HepG2 (cell line): Measurements from ENCODE around the gene IL26. TPM values are rescaled to one million over a fixed set of nuclear protein-coding genes. Genes with fewer than 3 reads are reported as not detected.

Experiments used
- ATAC-seq: fragments of 200-7000 bp; cut with Tn5 transposase; 3 replicates; pipeline ENCODE4 v1.9.1; 2020; ENCODE audit warnings: mild to moderate bottlenecking, moderate library complexity
- BruUV-seq: library from RNA; stranded (reverse); fragments of 400-500 nt; replicated peaks from 2 replicates; lab custom pipeline; 2021; lab: Mats Ljungman, UMichigan
- CTCF ChIA-PET: fragments of 300-600 bp; formaldehyde crosslinking; extraction: SDS; loops from one replicate; lab custom pipeline; 2021; ENCODE audit warnings: low total read pairs, inconsistent platforms, low intra/inter-chr PET ratio; lab: Yijun Ruan, JAX
- POLR2A ChIA-PET: fragments of 350-600 bp; sonication (Branson Sonifier 250); formaldehyde crosslinking; loops from one replicate; lab custom pipeline; 2020; ENCODE audit warnings: antibody characterized with exemption, inconsistent platforms; lab: Yijun Ruan, JAX
- DNase-seq: peaks from one replicate; pipeline ENCODE4 v3.0.0-alpha.2; 2015; ENCODE audit warnings: low spot score
- FAIRE-seq: peaks from 3 replicates; lab custom pipeline; 2011; peaks lifted over from hg19 to GRCh38; lab: Jason Lieb, UNC
- H2AFZ ChIP-seq: one replicate; pipeline ENCODE4 v1.6.1; 2011; ENCODE audit warnings: low read length, inconsistent platforms
- H3K27ac ChIP-seq: fragments of 300-600 bp; 3 replicates; pipeline ENCODE4 v1.8.0; 2011; ENCODE audit warnings: mixed run types, mild to moderate bottlenecking, mixed read lengths, low read length, inconsistent platforms; ENCODE audit not compliant: insufficient read depth; ENCODE audit errors: extremely low read length
- H3K27me3 ChIP-seq, 2 experiments: fragments of 200-600 bp in 1 of 2; 2 replicates in 1 of 2; 3 replicates in 1 of 2; pipeline versions ENCODE4 v1.6.0 to v1.8.0; 2011; ENCODE audit warnings: low read length in 2 of 2, mild to moderate bottlenecking in 2 of 2, moderate library complexity in 2 of 2, inconsistent platforms in 1 of 2; ENCODE audit not compliant: insufficient read depth in 2 of 2, control insufficient read depth in 1 of 2
- H3K36me3 ChIP-seq, 2 experiments: fragments of 200-600 bp in 1 of 2; replicated peaks in 1 of 2; 2 replicates in 1 of 2; 3 replicates in 1 of 2; pipeline versions ENCODE4 v1.5.1 to v1.8.0; 2011; ENCODE audit warnings: low read length in 2 of 2, inconsistent platforms in 1 of 2; ENCODE audit not compliant: insufficient read depth in 2 of 2, control insufficient read depth in 1 of 2
- H3K4me1 ChIP-seq: 2 replicates; pipeline ENCODE4 v1.5.1; 2012; ENCODE audit warnings: low read length, inconsistent platforms; ENCODE audit not compliant: insufficient read depth
- H3K4me2 ChIP-seq: 2 replicates; pipeline ENCODE4 v1.6.0; 2011; ENCODE audit warnings: low read depth, low read length, inconsistent platforms
- H3K4me3 ChIP-seq, 3 experiments: fragments of 200-600 bp in 1 of 3; sonication (generic), shearing (Covaris generic) in 1 of 3; replicated peaks in 1 of 3; 2 replicates each; pipeline ENCODE4 v1.5.1; 2011 to 2016; ENCODE audit warnings: low read length in 3 of 3, inconsistent platforms in 2 of 3, low read depth in 2 of 3, mild to moderate bottlenecking in 2 of 3, control low read depth in 1 of 3, mixed read lengths in 1 of 3; ENCODE audit not compliant: insufficient read depth in 1 of 3
- H3K79me2 ChIP-seq: one replicate; pipeline ENCODE4 v1.6.1; 2011; ENCODE audit warnings: low read length, inconsistent platforms; ENCODE audit not compliant: insufficient read depth
- H3K9ac ChIP-seq: 2 replicates; pipeline ENCODE4 v1.6.0; 2011; ENCODE audit warnings: mild to moderate bottlenecking, low read depth, low read length, inconsistent platforms; ENCODE audit not compliant: insufficient read depth
- H3K9me3 ChIP-seq: 2 replicates; pipeline ENCODE4 v1.5.1; 2012; ENCODE audit warnings: mild to moderate bottlenecking, low read length
- H4K20me1 ChIP-seq: 2 replicates; pipeline ENCODE4 v1.6.0; 2011; ENCODE audit warnings: inconsistent platforms, mild to moderate bottlenecking, low read length, moderate library complexity; ENCODE audit not compliant: insufficient read depth
- AHR ChIP-seq: IDR thresholded peaks from 2 replicates; pipeline ENCODE4 v1.6.1; 2018; ENCODE audit warnings: missing genetic modification reagents, missing compliant biosample characterization
- GRHL1 ChIP-seq: sonication (generic); formaldehyde crosslinking; conservative IDR thresholded peaks from 2 replicates; pipeline ENCODE4 v1.8.0; 2022; ENCODE audit warnings: missing genetic modification reagents
- GTF3A ChIP-seq: sonication (generic); formaldehyde crosslinking; conservative IDR thresholded peaks from 2 replicates; pipeline ENCODE4 v1.4.0; 2020; ENCODE audit warnings: mild to moderate bottlenecking, missing genetic modification reagents
- HOXA5 ChIP-seq: sonication (generic); formaldehyde crosslinking; IDR thresholded peaks from 2 replicates; pipeline ENCODE4 v1.4.0; 2020; ENCODE audit warnings: missing genetic modification reagents
- JUN ChIP-seq: sonication (generic); formaldehyde crosslinking; IDR thresholded peaks from 2 replicates; pipeline ENCODE4 v1.4.0; 2020; ENCODE audit warnings: mild to moderate bottlenecking, missing genetic modification reagents
- KDM5A ChIP-seq: fragments of 200-600 bp; sonication (generic); IDR thresholded peaks from 2 replicates; pipeline ENCODE4 v1.7.0; 2018; ENCODE audit warnings: antibody characterized with exemption, mild to moderate bottlenecking, low read length, borderline replicate concordance
- PHF20 ChIP-seq: sonication (generic); formaldehyde crosslinking; IDR thresholded peaks from 2 replicates; pipeline ENCODE4 v1.5.0; 2020; ENCODE audit warnings: mild to moderate bottlenecking, missing genetic modification reagents
- RAD51 ChIP-seq: fragments of 450-650 bp; IDR thresholded peaks from 2 replicates; pipeline ENCODE4 v1.6.1; 2016; ENCODE audit warnings: borderline replicate concordance
- RCOR2 ChIP-seq: IDR thresholded peaks from 2 replicates; pipeline ENCODE4 v1.6.1; 2016; ENCODE audit warnings: missing biosample characterization, missing genetic modification reagents
- SP1 ChIP-seq, 2 experiments: fragments of 450-650 bp in 1 of 2; sonication (generic) in 1 of 2; formaldehyde crosslinking in 1 of 2; IDR thresholded peaks; 2 replicates each; pipeline versions ENCODE4 v1.4.0 to v1.6.1; 2016 to 2020; ENCODE audit warnings: missing genetic modification reagents in 1 of 2
- THYN1 ChIP-seq: sonication (generic); formaldehyde crosslinking; IDR thresholded peaks from 2 replicates; pipeline ENCODE4 v1.8.1; 2023; ENCODE audit warnings: low read depth, mild to moderate bottlenecking, moderate library complexity, missing genetic modification reagents, borderline replicate concordance
- ZMAT5 ChIP-seq: sonication (generic); formaldehyde crosslinking; IDR thresholded peaks from 2 replicates; pipeline ENCODE4 v1.5.0; 2020; ENCODE audit warnings: mild to moderate bottlenecking, low read depth, missing genetic modification reagents, borderline replicate concordance
- ZNF225 ChIP-seq: sonication (generic); formaldehyde crosslinking; IDR thresholded peaks from 2 replicates; pipeline ENCODE4 v1.4.0; 2020; ENCODE audit warnings: mild to moderate bottlenecking, missing genetic modification reagents
- ZNF549 ChIP-seq: sonication (generic); formaldehyde crosslinking; IDR thresholded peaks from 2 replicates; pipeline ENCODE4 v1.5.0; 2020; ENCODE audit warnings: missing genetic modification reagents
- WGBS: methylation state at CpG from one replicate; pipeline ENCODE4 v1.1.6; 2017; ENCODE audit warnings: low lambda C conversion rate; 5-methylcytosine and 5-hydroxymethylcytosine counted together
- in situ Hi-C: cut with HindIII; loops from 2 replicates; pipeline ENCODE4 v1.10.0; 2017; ENCODE audit warnings: low pct_unique_long_range_greater_than_20kb; ENCODE audit not compliant: extremely low pct_ligation_motif_present
- intact Hi-C: fragments of 100-400 bp; cut with micrococcal nuclease; formaldehyde crosslinking; loops from one replicate; pipeline ENCODE4 v1.10.0; 2022; ENCODE audit not compliant: unreplicated experiment
- polyA plus RNA-seq, 8 experiments: library from polyadenylated mRNA; depleted of rRNA in 3 of 8; stranded (reverse) in 7 of 8; unstranded in 1 of 8; fragments of >200 nt; fragmentation: Illumina TruSeq in 4 of 8; extraction: Trizol in 4 of 8; gene quantifications; 2 replicates each; pipeline versions ENCODE4 v1.2.1 to v1.2.3, GENCODE V29; 2011 to 2016; ENCODE audit warnings: low read depth in 4 of 8, missing spikeins in 1 of 8, mixed read lengths in 1 of 8; ENCODE audit not compliant: insufficient read depth in 1 of 8
- total RNA-seq, 5 experiments: library from RNA; depleted of rRNA; stranded (reverse); fragments of >200 nt; fragmentation: Illumina TruSeq; extraction: Trizol; gene quantifications; 2 replicates each; pipeline ENCODE4 v1.2.3, GENCODE V29; 2016; ENCODE audit warnings: low read depth in 1 of 5

The IL26 gene
- total and polyA plus RNA-seq, 2 of the 13 experiments (the other 11 are each of a cell fraction or from before 2014, with no cell fraction given): not detected

GRCh38 chr12:68235576-68235975 lies 10.0 kb upstream of the IL26 start:
- CTCF ChIA-PET: no interaction called here
- Histone ChIP-seq H3K27me3 (peaks cover 0 to 17% of the 10 kb centered on the region in 2 experiments; a peak in 2 of 5 replicates), H3K36me3 (no peaks in the 10 kb centered on the region), H3K4me1 (peaks cover 9% of the 10 kb centered on the region), H3K9me3 (no peaks in the 10 kb centered on the region), H3K27ac (no peak overlapping the region), H4K20me1 (no peaks in the 10 kb centered on the region), H3K4me2 (no peak overlapping the region), H3K79me2 (no peaks in the 10 kb centered on the region), H3K4me3 (no peak overlapping the region), H2AFZ (no peak overlapping the region), H3K9ac (no peak overlapping the region)
- POLR2A ChIA-PET: no interaction called here
- BruUV-seq: no TSS peak
- intact Hi-C loops: no loop called here
- no peak for TF ChIP-seq JUN
- no peak for TF ChIP-seq AHR (CRISPR knock-in tag)
- no peak for TF ChIP-seq RCOR2 (CRISPR knock-in tag)
- TF ChIP-seq GRHL1 (CRISPR knock-in tag): no peak
- TF ChIP-seq GTF3A (CRISPR knock-in tag): no peak
- TF ChIP-seq RAD51: no peak
- no peak for TF ChIP-seq HOXA5 (CRISPR knock-in tag)
- TF ChIP-seq ZNF225 (CRISPR knock-in tag): no peak
- TF ChIP-seq THYN1: no peak
- TF ChIP-seq PHF20 (CRISPR knock-in tag): no peak
- no peak for TF ChIP-seq ZMAT5 (CRISPR knock-in tag)
- no peak for TF ChIP-seq KDM5A
- TF ChIP-seq SP1 (IDR thresholded peaks at IDR 0.05): no peak
- no peak for TF ChIP-seq SP1 (CRISPR knock-in tag; IDR thresholded peaks at IDR 0.05)
- TF ChIP-seq ZNF549 (CRISPR knock-in tag): no peak
- FAIRE-seq: no peak
- ATAC-seq: no peak
- DNase-seq: no peak
- in situ Hi-C loops: no loop called here
- WGBS: 57% methylated on average over 2 of the region's 2 CpGs
